ENCODE measurements around the gene PTDSS2.

Gene PTDSS2

DNA sequence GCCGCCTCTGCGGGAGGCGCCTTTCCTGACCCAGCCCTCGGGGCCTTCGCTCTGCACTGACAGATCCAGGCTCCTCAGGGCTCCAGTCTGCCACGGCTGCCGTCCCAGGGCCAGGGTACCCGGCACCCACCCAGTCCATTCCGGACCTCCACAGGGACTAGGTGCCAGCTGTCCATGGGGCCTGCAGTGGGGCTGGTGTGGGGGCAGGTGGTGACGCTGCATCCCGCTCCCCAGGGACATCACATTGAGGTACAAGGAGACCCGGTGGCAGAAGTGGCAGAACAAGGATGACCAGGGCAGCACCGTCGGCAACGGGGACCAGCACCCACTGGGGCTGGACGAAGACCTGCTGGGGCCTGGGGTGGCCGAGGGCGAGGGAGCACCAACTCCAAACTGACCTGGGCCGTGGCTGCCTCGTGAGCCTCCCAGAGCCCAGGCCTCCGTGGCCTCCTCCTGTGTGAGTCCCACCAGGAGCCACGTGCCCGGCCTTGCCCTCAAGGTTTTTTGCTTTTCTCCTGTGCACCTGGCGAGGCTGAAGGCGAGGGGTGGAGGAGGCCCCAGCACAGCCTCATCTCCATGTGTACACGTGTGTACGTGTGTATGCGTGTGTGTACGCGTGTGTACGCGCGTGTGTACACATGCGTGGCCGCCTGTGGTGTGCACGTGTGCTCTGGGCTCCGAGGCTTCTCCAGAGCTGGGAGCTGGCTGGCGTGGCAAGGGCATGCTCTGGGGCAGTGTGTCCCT, 40.3 kb downstream of the PTDSS2 start:
- no peak for DNase-seq (ENCODE audit: low spot score)

- no peak for DNase-seq (ENCODE audit: low spot score)
These were observed 40.8 kb downstream of the PTDSS2 start for GRCh38 chr11:490930-491260.

GRCh38 chr11:491358-491757, 41.3 kb downstream of the PTDSS2 start:
- DNase-seq (ENCODE audit: low spot score), result no peak

DNA sequence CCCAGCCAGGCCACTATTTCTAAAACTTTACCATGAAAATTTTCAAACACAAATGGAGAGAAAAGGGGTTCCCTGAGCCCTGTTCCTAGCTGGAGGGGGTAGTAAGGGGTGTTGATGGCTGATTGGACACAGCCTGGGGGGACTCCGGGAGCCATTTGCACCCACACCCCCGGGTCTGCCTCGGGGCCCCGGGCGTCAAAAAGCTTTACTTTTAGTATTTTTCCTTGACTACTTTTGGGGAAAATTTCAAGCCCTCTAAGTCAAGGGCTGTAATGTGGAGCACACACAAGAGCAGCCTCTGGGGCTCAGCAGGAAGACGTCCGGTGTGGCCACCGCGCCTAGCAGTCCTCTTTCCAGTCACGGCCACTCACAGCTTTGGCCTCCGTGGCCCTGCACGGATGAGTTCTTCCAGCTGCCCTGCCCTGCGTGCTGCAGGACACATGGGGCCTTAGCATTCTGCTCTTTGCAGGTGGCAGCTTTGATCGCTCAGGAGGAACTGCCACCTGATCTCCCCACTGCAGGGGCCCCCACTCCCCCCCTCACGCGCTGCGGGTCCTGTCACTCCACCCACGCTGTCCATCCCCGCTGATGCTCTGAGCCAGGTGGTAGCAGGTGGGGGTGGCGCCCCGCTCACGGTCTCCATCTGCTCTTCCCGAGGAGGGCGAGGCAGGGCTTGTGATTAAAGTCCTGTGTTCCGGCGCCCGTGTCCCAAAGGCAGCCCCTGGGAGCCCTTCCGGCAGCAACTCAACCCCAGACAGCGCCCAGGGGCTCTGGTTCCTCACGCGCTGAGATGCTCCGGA, 42.5 kb downstream of the PTDSS2 start:
- DNase-seq (ENCODE audit: low spot score), result peak; percentile 24

- DNase-seq (ENCODE audit: low spot score), result peak; percentile 9
These were observed 44.9 kb downstream of the PTDSS2 start for GRCh38 chr11:494761-495536.

- DNase-seq (ENCODE audit: low spot score), result peak; percentile 7
These were observed 45.5 kb downstream of the PTDSS2 start for GRCh38 chr11:495537-495931.

GRCh38 chr11:496834-497564, 46.9 kb downstream of the PTDSS2 start:
- no peak for DNase-seq (ENCODE audit: low spot score)

- DNase-seq (ENCODE audit: low spot score), result no peak
These were observed 47.7 kb downstream of the PTDSS2 start for GRCh38 chr11:497565-498296.

- peak; percentile 4 for DNase-seq (ENCODE audit: low spot score)
These were observed 48.5 kb downstream of the PTDSS2 start for GRCh38 chr11:498297-499181.

DNA sequence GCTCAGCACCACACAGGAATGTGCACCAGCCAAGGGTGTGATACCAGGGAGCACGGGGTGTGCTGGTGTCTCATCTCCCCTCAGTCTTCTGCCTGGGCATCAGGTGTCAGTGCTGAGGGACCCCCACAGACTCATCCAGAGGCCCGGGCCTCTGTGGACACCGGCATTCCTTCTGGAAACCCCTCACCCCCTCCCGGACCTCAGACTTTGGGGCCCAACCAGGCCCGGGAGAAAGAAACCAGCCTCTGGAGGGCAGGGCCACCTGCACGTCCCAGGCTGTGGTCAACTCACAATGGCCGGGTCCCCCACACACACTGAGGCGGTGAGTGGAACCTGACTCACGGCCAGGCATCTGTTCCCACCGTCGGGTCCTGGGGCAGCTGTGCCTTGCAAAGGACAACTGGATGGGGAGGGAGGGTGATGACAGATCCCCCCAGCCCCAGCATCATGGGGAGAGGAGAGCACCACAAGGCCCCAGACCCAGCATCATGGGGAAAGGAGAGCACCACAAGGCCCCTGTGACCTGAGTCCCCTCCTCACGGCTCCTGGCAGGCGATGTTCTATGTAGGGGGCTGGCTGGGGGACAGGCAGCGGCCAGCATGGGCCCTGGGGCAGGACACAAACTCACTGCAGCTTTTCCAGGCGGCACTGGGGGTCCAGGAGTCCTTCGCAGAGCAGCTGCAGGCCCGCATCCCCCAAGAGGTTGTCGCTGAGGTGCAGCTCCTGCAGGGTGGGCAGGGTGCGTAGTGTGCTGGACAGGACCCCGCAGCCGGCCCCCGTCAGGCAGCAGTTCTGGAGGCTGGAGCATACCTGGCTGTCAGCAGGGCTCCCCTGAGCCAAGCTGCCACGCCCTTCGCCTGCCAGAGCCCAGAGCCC, 49.4 kb downstream of the PTDSS2 start:
- no peak for DNase-seq (ENCODE audit: low spot score)

- DNase-seq (ENCODE audit: low spot score), result no peak
These were observed 51.1 kb downstream of the PTDSS2 start for GRCh38 chr11:501001-501682.

GRCh38 chr11:501683-502287, 51.7 kb downstream of the PTDSS2 start:
- peak; percentile 4 for DNase-seq (ENCODE audit: low spot score)

DNA sequence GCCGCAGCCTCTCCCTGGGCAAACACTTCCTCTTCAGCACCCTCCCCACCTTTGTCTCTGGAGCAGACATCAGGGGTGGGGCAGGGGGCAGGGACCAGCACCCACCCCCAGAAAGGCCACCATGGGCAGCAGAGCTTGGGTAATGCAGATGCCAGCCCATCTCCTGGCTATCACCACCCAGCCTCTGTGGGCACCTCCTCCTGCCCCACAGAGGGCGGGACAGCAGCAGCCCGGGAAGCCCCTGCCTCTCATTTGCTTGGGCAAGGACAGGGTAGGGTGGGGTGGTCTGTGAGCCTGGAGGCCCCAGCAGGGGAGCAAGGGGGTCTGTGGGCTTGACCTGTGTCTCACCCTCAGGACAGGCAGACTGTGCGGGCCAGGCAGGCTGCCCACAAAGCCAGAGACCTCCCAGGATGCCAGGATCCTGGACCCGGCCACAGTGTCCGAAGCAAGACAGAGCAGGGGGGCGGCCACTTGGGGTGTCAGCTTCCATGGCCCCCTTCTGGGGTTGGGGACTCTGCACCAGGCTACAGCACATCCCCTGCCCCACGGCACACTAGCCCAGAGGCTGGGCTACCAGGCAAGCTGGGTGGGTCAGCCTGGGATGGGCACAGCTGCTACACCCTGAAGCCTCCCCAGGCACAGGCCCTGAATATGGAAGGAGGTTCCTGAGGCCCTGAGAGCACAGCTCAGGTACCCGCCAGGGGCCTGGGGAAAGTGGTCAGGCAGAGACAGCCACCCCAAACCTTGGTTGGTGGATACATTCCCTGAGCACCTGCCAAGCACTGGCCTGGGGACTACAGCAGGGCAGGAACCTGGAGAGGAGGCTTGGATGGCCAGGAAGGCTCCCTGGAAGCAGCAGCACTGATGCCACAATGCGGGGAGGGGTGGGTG, 52.5 kb downstream of the PTDSS2 start:
- DNase-seq (ENCODE audit: low spot score), result peak; percentile 7

- peak; percentile 79 for DNase-seq (ENCODE audit: low spot score)
These were observed 53.3 kb downstream of the PTDSS2 start for GRCh38 chr11:503179-503981.

DNA sequence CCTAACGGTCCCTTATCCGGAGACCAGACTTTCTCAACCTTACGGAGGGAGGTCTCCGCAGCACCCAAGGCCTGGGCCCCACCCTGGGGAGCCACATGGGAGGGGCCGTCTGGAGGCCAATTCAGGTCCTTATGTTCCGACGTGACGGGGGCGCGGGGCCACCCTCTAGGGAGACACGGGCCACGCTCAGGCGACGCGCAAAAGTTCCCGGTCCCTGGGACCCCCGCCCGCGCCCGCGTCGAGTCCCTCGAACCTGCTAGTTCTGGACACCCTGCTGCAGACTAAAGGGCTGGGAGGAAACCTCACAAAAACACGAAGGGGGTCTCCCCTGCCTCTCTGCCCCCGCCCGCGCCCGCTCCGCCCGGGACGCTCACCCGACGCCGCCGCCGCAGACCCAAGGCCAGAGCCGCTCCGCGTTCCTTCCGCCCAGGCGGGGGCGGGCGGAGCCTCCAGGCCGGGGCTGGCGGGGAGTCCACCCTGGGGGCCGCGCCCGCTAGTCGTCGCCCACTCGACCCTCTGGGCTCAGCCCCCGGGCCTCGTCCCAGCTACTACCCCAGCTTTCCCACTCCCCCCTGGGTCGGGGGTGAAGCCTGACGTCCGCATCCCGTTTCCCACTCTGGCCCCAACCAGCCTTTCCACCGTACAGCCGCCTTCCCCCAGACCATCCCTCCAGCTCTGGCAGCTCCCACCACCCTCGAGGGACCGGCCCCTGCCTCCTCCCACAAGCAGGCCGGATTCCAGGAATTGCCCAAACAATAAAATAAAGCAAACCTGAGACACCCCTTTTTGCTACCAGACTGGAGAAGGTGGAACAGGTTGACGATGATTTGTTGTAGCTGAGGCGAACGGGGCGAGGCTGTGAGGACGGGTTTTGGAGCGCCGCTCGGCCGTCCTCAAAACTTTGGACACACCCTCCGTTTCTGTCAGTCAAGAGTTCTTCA, 54.2 kb downstream of the PTDSS2 start:
- DNase-seq (ENCODE audit: low spot score), result peak; percentile 68

All from AG20443 (cell line).